Kidney (tissue), 14 donors: ENCODE measurements around the gene IFTAP. TPM values are rescaled to one million over a fixed set of nuclear protein-coding genes. Genes with fewer than 3 reads are reported as not detected.

ENCODE experiments used
- DNase-seq, 5 donors: peaks; one replicate each; pipeline ENCODE4 v3.0.0-alpha.2; 2013 to 2020
- FAIRE-seq: peaks from 2 replicates; lab custom pipeline; 2012; peaks lifted over from hg19 to GRCh38; lab: Jason Lieb, UNC
- H3K27ac ChIP-seq, 2 donors: one replicate each; pipeline ENCODE4 v1.7.0; 2013; ENCODE audit warnings: low read depth in 2 of 2, low read length in 2 of 2, inconsistent platforms in 1 of 2
- H3K27me3 ChIP-seq: one replicate; pipeline ENCODE4 v1.7.1; 2013; ENCODE audit warnings: low read length, inconsistent platforms; ENCODE audit not compliant: control insufficient read depth, insufficient read depth
- H3K36me3 ChIP-seq, 3 donors: one replicate each; pipeline versions ENCODE4 v1.7.0 to v1.7.1; 2013; ENCODE audit warnings: low read length in 3 of 3, control low read depth in 1 of 3, inconsistent platforms in 1 of 3; ENCODE audit not compliant: insufficient read depth in 3 of 3, control insufficient read depth in 2 of 3
- H3K4me1 ChIP-seq, 3 donors: one replicate each; pipeline versions ENCODE4 v1.7.0 to v1.7.1; 2013; ENCODE audit warnings: low read length in 3 of 3, inconsistent platforms in 1 of 3, low read depth in 1 of 3; ENCODE audit not compliant: control insufficient read depth in 2 of 3, insufficient read depth in 2 of 3
- H3K4me3 ChIP-seq, 3 donors: one replicate each; pipeline versions ENCODE4 v1.7.0 to v1.8.1; 2013; ENCODE audit warnings: low read length in 3 of 3, control low read depth in 1 of 3, inconsistent platforms in 1 of 3
- H3K9ac ChIP-seq, 3 donors: one replicate each; pipeline versions ENCODE4 v1.7.0 to v1.7.1; 2013; ENCODE audit warnings: low read length in 3 of 3, control low read depth in 1 of 3, inconsistent platforms in 1 of 3
- H3K9me3 ChIP-seq, 3 donors: one replicate each; pipeline versions ENCODE4 v1.7.0 to v1.7.1; 2013; ENCODE audit warnings: low read length in 3 of 3, control low read depth in 1 of 3, inconsistent platforms in 1 of 3; ENCODE audit not compliant: control insufficient read depth in 2 of 3, insufficient read depth in 1 of 3
- intact Hi-C: fragments of 100-400 bp; cut with DNase I; formaldehyde crosslinking; loops from one replicate; pipeline ENCODE4 v1.11.1; 2022
- polyA plus RNA-seq: library from polyadenylated mRNA; stranded (reverse); fragments of 350-450 nt; fragmentation: Illumina TruSeq; extraction: RNeasy Lipid Tissue Mini Kit (QIAGEN cat#74804); gene quantifications from one replicate; pipeline ENCODE4 v1.2.3, GENCODE V29; 2014; ENCODE audit warnings: low read depth, low replicate concordance; ENCODE audit not compliant: insufficient read depth
- total RNA-seq: library from RNA; stranded (reverse); fragmentation: NEBNext Ultra II Directional; extraction: Animal tissue kit (Norgen Biotek cat#: 25700); gene quantifications from one replicate; pipeline ENCODE4 v1.2.1, GENCODE V29; 2021
- TF ChIP-seq, protein P1 (sequence below): IDR thresholded peaks from 3 replicates; pipeline ENCODE4 v1.5.1; 2012; ENCODE audit warnings: mild to moderate bottlenecking, moderate library complexity, borderline replicate concordance; ENCODE audit not compliant: insufficient read depth; ENCODE audit errors: extremely low read depth
- donor health status: control.
- donor health status: control.
- donor health status: control.
- donor health status: control.
- donor health status: control.
- donor health status: DM: yes; HTN: yes; CAD: no.
- donor health status: Normal renal cell carcinoma (clear cell type).

The IFTAP gene
- total and polyA plus RNA-seq, 2 donors from 2014 or later: 13.4 to 49.3 TPM

DNA sequence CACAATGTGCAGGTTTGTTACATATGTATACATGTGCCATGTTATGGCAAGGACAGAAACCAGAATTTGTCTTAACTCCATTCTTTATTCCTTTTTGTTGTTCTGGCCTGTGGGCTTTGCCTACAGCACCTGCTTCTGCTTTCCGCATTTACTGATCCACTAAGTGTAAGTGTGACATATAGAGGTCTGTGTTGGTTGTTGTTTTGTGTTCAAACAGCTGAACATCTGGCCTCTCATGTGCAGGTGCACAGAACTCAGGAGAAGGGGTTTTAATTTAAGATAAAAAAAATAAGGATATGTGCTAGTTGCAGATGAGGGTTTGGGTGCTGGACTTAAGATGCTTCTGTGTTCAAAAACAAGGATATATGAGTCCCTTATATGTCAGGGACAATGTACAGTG is 89.5 kb downstream of the IFTAP start:
- DNase-seq (no peak), FAIRE-seq (no peak)
- TF ChIP-seq, protein P1, sequence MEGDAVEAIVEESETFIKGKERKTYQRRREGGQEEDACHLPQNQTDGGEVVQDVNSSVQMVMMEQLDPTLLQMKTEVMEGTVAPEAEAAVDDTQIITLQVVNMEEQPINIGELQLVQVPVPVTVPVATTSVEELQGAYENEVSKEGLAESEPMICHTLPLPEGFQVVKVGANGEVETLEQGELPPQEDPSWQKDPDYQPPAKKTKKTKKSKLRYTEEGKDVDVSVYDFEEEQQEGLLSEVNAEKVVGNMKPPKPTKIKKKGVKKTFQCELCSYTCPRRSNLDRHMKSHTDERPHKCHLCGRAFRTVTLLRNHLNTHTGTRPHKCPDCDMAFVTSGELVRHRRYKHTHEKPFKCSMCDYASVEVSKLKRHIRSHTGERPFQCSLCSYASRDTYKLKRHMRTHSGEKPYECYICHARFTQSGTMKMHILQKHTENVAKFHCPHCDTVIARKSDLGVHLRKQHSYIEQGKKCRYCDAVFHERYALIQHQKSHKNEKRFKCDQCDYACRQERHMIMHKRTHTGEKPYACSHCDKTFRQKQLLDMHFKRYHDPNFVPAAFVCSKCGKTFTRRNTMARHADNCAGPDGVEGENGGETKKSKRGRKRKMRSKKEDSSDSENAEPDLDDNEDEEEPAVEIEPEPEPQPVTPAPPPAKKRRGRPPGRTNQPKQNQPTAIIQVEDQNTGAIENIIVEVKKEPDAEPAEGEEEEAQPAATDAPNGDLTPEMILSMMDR: no peak

DNA sequence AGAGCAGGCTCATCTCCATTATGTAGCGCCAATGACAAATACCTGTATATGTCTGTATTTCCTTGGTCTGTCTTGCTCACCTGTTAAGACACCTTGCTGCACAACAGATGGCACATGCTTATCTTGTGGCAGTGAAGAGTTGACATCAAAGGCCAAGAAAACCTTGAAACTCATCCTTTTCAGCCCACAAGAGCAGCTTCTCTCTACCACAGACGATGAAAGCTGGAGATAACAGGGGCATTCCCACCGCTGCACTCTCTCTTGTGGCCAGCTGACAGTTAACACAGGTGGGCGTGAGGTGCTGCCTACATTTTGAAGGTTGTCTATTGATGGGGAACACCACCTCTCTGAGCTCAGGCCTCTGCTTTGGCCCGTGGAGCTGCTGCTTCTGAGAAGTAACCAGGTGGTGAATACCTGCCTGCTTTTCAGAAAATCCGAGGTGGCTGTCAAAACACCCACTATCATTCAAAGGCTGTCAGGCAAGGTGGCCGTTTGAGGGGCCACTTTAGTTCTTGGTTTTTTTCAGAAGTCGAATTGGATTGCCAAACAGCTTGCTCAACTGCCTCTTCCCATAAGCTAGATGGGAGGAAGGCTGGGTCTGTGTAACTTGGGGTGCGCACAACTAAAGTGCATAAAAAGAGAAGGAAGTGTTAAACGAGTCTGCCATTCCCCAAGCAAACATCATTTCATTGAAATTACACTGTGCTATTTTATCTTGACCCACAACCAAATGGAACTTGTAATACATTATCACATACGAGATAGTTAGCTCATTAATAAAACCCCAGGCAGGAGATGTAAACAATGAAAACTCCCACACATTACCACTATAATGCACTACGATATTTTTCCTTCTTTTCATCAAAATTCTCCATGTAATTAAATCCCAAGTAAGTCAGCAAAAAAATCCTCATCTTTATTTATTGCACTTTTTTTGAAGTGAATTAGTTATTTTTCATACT is 90.8 kb downstream of the IFTAP start:
- no peaks in the 10 kb centered on the region for H3K27me3 ChIP-seq
- no peaks in the 10 kb centered on the region for H3K4me1 ChIP-seq
- no peak for FAIRE-seq
- no peaks in the 10 kb centered on the region for H3K36me3 ChIP-seq
- no peak overlapping the region for H3K9ac ChIP-seq
- no peak overlapping the region for H3K27ac ChIP-seq
- TF ChIP-seq, protein P1: no peak
- H3K4me3 ChIP-seq: no peak overlapping the region
- H3K9me3 ChIP-seq: no peaks in the 10 kb centered on the region
- DNase-seq: peak in 1 of 5 donors; percentile 30
- intact Hi-C loops: no loop called here

More for the DNA sequence above, 89.5 kb downstream of the IFTAP start:
- H3K9me3 ChIP-seq: no peaks in the 10 kb centered on the region
- H3K9ac ChIP-seq: no peak overlapping the region
- intact Hi-C loops: no loop called here
- H3K27ac ChIP-seq: no peak overlapping the region
- H3K27me3 ChIP-seq: no peaks in the 10 kb centered on the region
- no peaks in the 10 kb centered on the region for H3K36me3 ChIP-seq
- H3K4me3 ChIP-seq: no peak overlapping the region
- no peaks in the 10 kb centered on the region for H3K4me1 ChIP-seq

DNA sequence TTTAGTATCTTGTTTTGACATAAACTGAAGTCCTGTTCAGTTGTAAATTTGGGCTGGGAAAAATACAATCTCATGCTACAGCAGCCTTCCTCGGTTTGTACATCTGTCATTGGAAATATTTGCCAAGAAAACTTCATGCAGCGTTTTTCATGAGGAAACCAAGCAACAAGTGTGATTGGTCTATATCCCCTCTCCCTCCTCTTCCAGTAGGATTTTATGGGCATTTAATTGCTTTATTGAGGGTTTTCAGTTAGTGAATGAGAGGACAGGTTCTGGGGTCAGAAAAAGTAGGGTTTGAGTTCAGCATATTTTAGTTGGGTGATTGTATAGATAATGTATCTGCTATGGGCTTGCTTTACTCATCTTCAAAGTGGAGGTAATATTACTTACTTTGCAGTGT is 93.8 kb downstream of the IFTAP start:
- Histone ChIP-seq H3K36me3 (no peaks in the 10 kb centered on the region), H3K27ac (no peak overlapping the region), H3K4me3 (no peak overlapping the region), H3K27me3 (no peaks in the 10 kb centered on the region), H3K9me3 (no peaks in the 10 kb centered on the region), H3K4me1 (no peaks in the 10 kb centered on the region), H3K9ac (no peak overlapping the region)
- DNase-seq: no peak
- FAIRE-seq: no peak
- intact Hi-C loops: no loop called here
- TF ChIP-seq, protein P1: no peak
